Measurements from ENCODE around the gene MAMDC4. TPM values are rescaled to one million over a fixed set of nuclear protein-coding genes. Genes with fewer than 3 reads are reported as not detected.

Gene MAMDC4
- total and polyA plus RNA-seq, 4 experiments from 2014 or later: 9.3 to 11.7 TPM; not detected in 2

DNA sequence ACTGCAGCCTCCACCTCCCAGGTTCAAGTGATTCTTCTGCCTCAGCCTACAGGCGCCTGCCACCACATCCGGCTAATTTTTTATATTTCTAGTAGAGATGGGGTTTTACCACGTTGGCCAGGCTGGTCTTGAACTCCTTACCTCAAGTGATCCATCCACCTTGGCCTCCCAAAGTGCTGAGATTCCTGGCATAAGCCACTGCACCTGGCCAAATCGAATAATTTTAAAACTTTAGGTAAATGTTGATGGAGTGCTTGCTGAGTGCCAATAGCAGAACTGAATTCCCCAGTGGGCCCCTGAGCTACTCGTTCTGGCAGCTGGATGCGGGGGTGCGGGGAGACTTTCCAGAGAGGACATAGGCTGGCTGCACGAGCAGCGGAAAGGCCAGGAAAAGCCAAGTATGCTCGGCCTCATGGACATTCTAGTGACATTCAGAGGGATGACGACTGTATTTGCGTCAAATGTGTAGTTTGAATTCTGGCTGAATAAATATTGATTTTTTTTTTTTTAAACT, 51.0 kb downstream of the MAMDC4 start:
- no peaks in the 10 kb centered on the region for H3K27me3 Mint-ChIP-seq
- peak overlapping the region in 7 of 8 donors; percentile 17 to 84 (median 65) for H3K4me3 Mint-ChIP-seq
- Histone ChIP-seq H3K36me3 (ENCODE audit: insufficient read depth, low read length) (peaks cover 15% of the 10 kb centered on the region), H3K27me3 (ENCODE audit: insufficient read depth, low read length) (no peaks in the 10 kb centered on the region), H3K9me3 (ENCODE audit: control insufficient read depth in 1 of 2, low read length in 2 of 2) (no peaks in the 10 kb centered on the region), H3K4me3 (ENCODE audit: low read length in 2 of 2) (no peak overlapping the region), H3K27ac (ENCODE audit: low read depth, low read length) (peak overlapping the region; percentile 96), H3K4me1 (ENCODE audit: insufficient read depth, low read length) (peaks cover 41% of the 10 kb centered on the region)
- intact Hi-C loops (cut with micrococcal nuclease): loop anchor here (2.0 to 5.0 kb wide), 2 partner anchors 36 to 42 kb away; partner anchors contain the start of genes C8G, EDF1 and FBXW5
- POLR2A ChIA-PET (ENCODE audit: partially characterized antibody): interaction anchor here (0.6 to 2.9 kb wide), 12 partner anchors 10 to 183 kb away, joined by 3 to 39 read pairs (median 4); partner anchors contain the start of genes CLIC3, EDF1, FBXW5 and MAN1B1
- no peaks in the 10 kb centered on the region for H3K9me3 Mint-ChIP-seq
- CTCF ChIA-PET (ENCODE audit: partially characterized antibody): interaction anchor here (0.7 to 5.3 kb wide), 6 partner anchors 21 to 143 kb away, joined by 3 to 29 read pairs (median 3); partner anchors contain the start of gene AJM1
- peak overlapping the region; percentile 98 to 100 (median 99) for H3K27ac Mint-ChIP-seq
- H3K36me3 Mint-ChIP-seq: peaks cover 23 to 42% of the 10 kb centered on the region in 2 donors
- DNase-seq: peak in 3 of 5 donors; percentile 33 to 52 (median 38)
- peaks cover 27 to 56% (median 38%) of the 10 kb centered on the region in 4 donors for H3K4me1 Mint-ChIP-seq

DNA sequence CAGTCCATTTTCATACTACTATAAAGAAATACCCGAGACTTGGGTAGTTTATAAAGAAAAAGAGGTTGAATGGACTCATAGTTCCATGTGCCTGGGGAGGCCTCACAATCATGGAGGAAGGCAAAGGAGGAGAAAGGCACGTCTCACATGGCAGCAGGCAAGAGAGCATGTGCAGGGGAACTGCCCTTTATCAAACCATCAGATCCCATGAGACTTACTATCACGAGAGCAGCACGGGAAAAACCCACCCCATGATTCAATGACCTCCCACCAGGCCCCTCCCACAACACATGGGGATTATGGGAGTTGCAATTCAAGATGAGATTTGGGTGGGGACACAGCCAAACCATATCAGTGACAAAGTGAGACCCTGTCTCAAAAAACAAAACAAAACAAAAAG, 54.1 kb downstream of the MAMDC4 start:
- H3K4me3 Mint-ChIP-seq: no peak overlapping the region

DNA sequence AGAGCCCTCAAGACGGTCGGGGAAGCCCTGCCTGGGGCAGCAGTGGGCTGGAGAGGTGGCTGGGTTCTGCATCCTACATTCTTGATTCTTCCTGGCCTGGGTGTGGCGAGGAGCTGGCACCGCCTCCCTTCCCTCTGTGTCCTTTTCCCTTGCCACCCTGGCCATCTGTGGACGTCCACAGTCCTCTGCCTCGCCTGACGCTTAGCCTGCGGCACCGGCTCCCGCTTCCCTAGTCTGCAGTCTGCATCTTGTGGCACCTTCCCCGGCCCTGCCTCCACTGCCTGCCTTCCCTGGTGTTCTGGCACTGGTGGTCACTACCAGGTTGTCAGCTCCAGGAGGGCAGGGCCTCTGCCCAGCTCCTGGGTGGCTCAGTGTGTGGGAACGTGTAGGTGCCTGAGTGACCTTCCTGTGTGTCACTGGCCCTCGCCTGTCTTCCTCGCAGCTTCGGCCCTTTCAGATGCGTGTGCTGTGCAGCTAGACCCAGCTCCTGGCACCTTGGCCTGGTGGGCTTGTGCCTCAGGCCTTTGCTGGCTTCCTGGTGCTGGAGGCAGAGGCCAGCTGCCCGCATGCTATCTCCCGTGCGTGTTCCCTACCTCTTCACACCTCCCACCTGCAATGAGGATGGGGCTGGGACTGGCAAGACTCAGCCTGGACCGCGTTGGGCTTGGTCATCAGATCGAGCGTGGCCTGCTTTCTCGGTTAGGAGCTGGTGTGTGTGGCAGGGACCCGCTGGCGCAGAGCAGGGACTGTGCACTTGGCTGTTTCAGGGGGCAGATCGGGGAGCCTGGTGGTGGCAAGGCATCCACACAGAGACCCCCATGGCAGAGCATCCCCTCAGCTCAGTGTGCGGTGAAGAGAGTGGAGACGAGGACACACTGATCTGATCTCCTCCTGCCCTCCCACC, 55.1 kb downstream of the MAMDC4 start:
- DNase-seq: no peak
- Mint-ChIP-seq H3K4me3 (no peak overlapping the region), H3K27me3 (no peaks in the 10 kb centered on the region), H3K9me3 (no peaks in the 10 kb centered on the region), H3K36me3 (peaks cover 18 to 21% of the 10 kb centered on the region in 2 donors), H3K4me1 (peaks cover 17 to 43% (median 22%) of the 10 kb centered on the region in 4 donors), H3K27ac (peak overlapping the region in 4 of 7 donors; percentile 15 to 82 (median 50))
- Histone ChIP-seq H3K4me1 (ENCODE audit: insufficient read depth, low read length) (peaks cover 30% of the 10 kb centered on the region), H3K36me3 (ENCODE audit: insufficient read depth, low read length) (peaks cover 15% of the 10 kb centered on the region), H3K27ac (ENCODE audit: low read depth, low read length) (no peak overlapping the region), H3K27me3 (ENCODE audit: insufficient read depth, low read length) (no peaks in the 10 kb centered on the region), H3K4me3 (ENCODE audit: low read length in 2 of 2) (no peak overlapping the region), H3K9me3 (ENCODE audit: control insufficient read depth in 1 of 2, low read length in 2 of 2) (no peaks in the 10 kb centered on the region)
- ChIA-PET CTCF (ENCODE audit: partially characterized antibody) (no interaction called here), POLR2A (ENCODE audit: partially characterized antibody) (interaction anchor here (1.5 kb wide), 1 partner anchor 26 kb away, joined by 3 read pairs; no protein-coding TSS in a partner anchor)
- intact Hi-C loops (cut with micrococcal nuclease): no loop called here

More for the DNA sequence above, 54.1 kb downstream of the MAMDC4 start:
- no peaks in the 10 kb centered on the region for H3K9me3 Mint-ChIP-seq
- peaks cover 18 to 27% of the 10 kb centered on the region in 2 donors for H3K36me3 Mint-ChIP-seq
- Histone ChIP-seq H3K27me3 (ENCODE audit: insufficient read depth, low read length) (no peaks in the 10 kb centered on the region), H3K27ac (ENCODE audit: low read depth, low read length) (no peak overlapping the region), H3K4me1 (ENCODE audit: insufficient read depth, low read length) (peaks cover 40% of the 10 kb centered on the region), H3K4me3 (ENCODE audit: low read length in 2 of 2) (no peak overlapping the region), H3K9me3 (ENCODE audit: control insufficient read depth in 1 of 2, low read length in 2 of 2) (no peaks in the 10 kb centered on the region), H3K36me3 (ENCODE audit: insufficient read depth, low read length) (peaks cover 15% of the 10 kb centered on the region)
- POLR2A ChIA-PET (ENCODE audit: partially characterized antibody): interaction anchor here (1.4 to 1.5 kb wide), 2 partner anchors 20 to 25 kb away, joined by 3 read pairs; partner anchors contain the start of gene TRAF2
- peak overlapping the region in 6 of 7 donors; percentile 44 to 91 (median 76) for H3K27ac Mint-ChIP-seq
- intact Hi-C loops (cut with micrococcal nuclease): no loop called here
- CTCF ChIA-PET (ENCODE audit: partially characterized antibody): no interaction called here
- no peaks in the 10 kb centered on the region for H3K27me3 Mint-ChIP-seq
- DNase-seq: no peak
- H3K4me1 Mint-ChIP-seq: peaks cover 25 to 53% (median 32%) of the 10 kb centered on the region in 4 donors

Small RNA genes within 50 kb of the gene (microRNA-seq; reads per million reads assigned to microRNA genes)
- gene MIR4292 (ENCODE audit: borderline microRNAs expressed, borderline number of aligned reads, borderline replicate concordance) (not detected), gene MIR4479 (ENCODE audit: borderline microRNAs expressed, borderline number of aligned reads, borderline replicate concordance) (not detected)

Other genes starting within 250 kb of the MAMDC4 start
- not detected for gene EGFL7, start 189.4 kb upstream of the MAMDC4 start, total RNA-seq
- gene EGFL7, start 189.4 kb upstream of the MAMDC4 start, polyA plus RNA-seq: under 1 TPM in 1 of 2 donors, not detected in 1; 0.64 TPM
- gene AGPAT2, start 164.9 kb upstream of the MAMDC4 start, total RNA-seq: 1 to 10 TPM; 6.9 to 7.8 TPM
- 10 to 100 TPM; 16.2 to 20.6 TPM for gene AGPAT2, start 164.9 kb upstream of the MAMDC4 start, polyA plus RNA-seq
- gene DIPK1B, start 139.8 kb upstream of the MAMDC4 start, total RNA-seq: not detected
- not detected for gene DIPK1B, start 139.8 kb upstream of the MAMDC4 start, polyA plus RNA-seq
- gene LCN10, start 109.4 kb upstream of the MAMDC4 start, total RNA-seq: 1 to 10 TPM in 1 of 2 experiments, under 1 TPM in 1; 0.90 to 1.3 TPM
- under 1 TPM; 0.22 to 0.50 TPM for gene LCN10, start 109.4 kb upstream of the MAMDC4 start, polyA plus RNA-seq
- gene LCN6, start 103.8 kb upstream of the MAMDC4 start, total RNA-seq: not detected
- not detected for gene LCN6, start 103.8 kb upstream of the MAMDC4 start, polyA plus RNA-seq
- not detected for gene LCN8, start 94.1 kb upstream of the MAMDC4 start, total RNA-seq
- gene LCN8, start 94.1 kb upstream of the MAMDC4 start, polyA plus RNA-seq: under 1 TPM in 1 of 2 donors, not detected in 1; 0.62 TPM
- gene LCN15, start 87.8 kb upstream of the MAMDC4 start, total RNA-seq: not detected
- not detected for gene LCN15, start 87.8 kb upstream of the MAMDC4 start, polyA plus RNA-seq
- 10 to 100 TPM; 51.1 to 53.4 TPM for gene TMEM141, start 61.0 kb upstream of the MAMDC4 start, total RNA-seq
- 10 to 100 TPM; 34.3 to 38.4 TPM for gene TMEM141, start 61.0 kb upstream of the MAMDC4 start, polyA plus RNA-seq
- 1 to 10 TPM; 2.3 to 2.5 TPM for gene CCDC183, start 56.0 kb upstream of the MAMDC4 start, total RNA-seq
- gene CCDC183, start 56.0 kb upstream of the MAMDC4 start, polyA plus RNA-seq: under 1 TPM; 0.64 to 0.90 TPM
- 10 to 100 TPM; 65.1 to 70.9 TPM for gene RABL6, start 44.4 kb upstream of the MAMDC4 start, total RNA-seq
- 10 to 100 TPM in 1 of 2 donors, 1 to 10 TPM in 1; 5.1 to 18.2 TPM for gene RABL6, start 44.4 kb upstream of the MAMDC4 start, polyA plus RNA-seq
- gene AJM1, start 9.9 kb upstream of the MAMDC4 start, total RNA-seq: 1 to 10 TPM; 2.4 to 2.8 TPM
- under 1 TPM in 1 of 2 donors, not detected in 1; 0.05 TPM for gene AJM1, start 9.9 kb upstream of the MAMDC4 start, polyA plus RNA-seq
- gene PHPT1, start 2.9 kb upstream of the MAMDC4 start, total RNA-seq: 10 to 100 TPM; 41.3 to 42.6 TPM
- gene PHPT1, start 2.9 kb upstream of the MAMDC4 start, polyA plus RNA-seq: 10 to 100 TPM; 88.4 to 94.0 TPM
- gene EDF1, start 14.0 kb downstream of the MAMDC4 start, total RNA-seq: 100 to 1,000 TPM; 284 to 298 TPM
- 100 to 1,000 TPM; 273 to 357 TPM for gene EDF1, start 14.0 kb downstream of the MAMDC4 start, polyA plus RNA-seq
- 10 to 100 TPM; 40.2 to 43.2 TPM for gene TRAF2, start 34.2 kb downstream of the MAMDC4 start, total RNA-seq
- 10 to 100 TPM; 11.1 to 25.2 TPM for gene TRAF2, start 34.2 kb downstream of the MAMDC4 start, polyA plus RNA-seq
- 100 to 1,000 TPM; 122 to 123 TPM for gene FBXW5, start 92.4 kb downstream of the MAMDC4 start, total RNA-seq
- 100 to 1,000 TPM in 1 of 2 donors, 10 to 100 TPM in 1; 98.6 to 160 TPM for gene FBXW5, start 92.4 kb downstream of the MAMDC4 start, polyA plus RNA-seq
- 1 to 10 TPM; 2.2 TPM for gene C8G, start 92.9 kb downstream of the MAMDC4 start, total RNA-seq
- under 1 TPM in 1 of 2 donors, not detected in 1; 0.60 TPM for gene C8G, start 92.9 kb downstream of the MAMDC4 start, polyA plus RNA-seq
- gene LCN12, start 99.9 kb downstream of the MAMDC4 start, total RNA-seq: 1 to 10 TPM in 1 of 2 experiments, under 1 TPM in 1; 0.72 to 1.4 TPM
- not detected for gene LCN12, start 99.9 kb downstream of the MAMDC4 start, polyA plus RNA-seq
- gene PTGDS, start 125.2 kb downstream of the MAMDC4 start, total RNA-seq: 1 to 10 TPM; 4.8 to 5.1 TPM
- 1 to 10 TPM; 1.7 to 3.8 TPM for gene PTGDS, start 125.2 kb downstream of the MAMDC4 start, polyA plus RNA-seq
- gene LCNL1, start 130.6 kb downstream of the MAMDC4 start, total RNA-seq: under 1 TPM; 0.14 to 0.17 TPM
- gene LCNL1, start 130.6 kb downstream of the MAMDC4 start, polyA plus RNA-seq: not detected
- gene PAXX, start 140.1 kb downstream of the MAMDC4 start, total RNA-seq: 100 to 1,000 TPM in 1 of 2 experiments, 10 to 100 TPM in 1; 94.2 to 101 TPM
- 100 to 1,000 TPM in 1 of 2 donors, 10 to 100 TPM in 1; 76.0 to 103 TPM for gene PAXX, start 140.1 kb downstream of the MAMDC4 start, polyA plus RNA-seq
- gene CLIC3, start 144.2 kb downstream of the MAMDC4 start, total RNA-seq: 1 to 10 TPM; 3.1 to 3.7 TPM
- 1 to 10 TPM; 5.0 to 7.8 TPM for gene CLIC3, start 144.2 kb downstream of the MAMDC4 start, polyA plus RNA-seq
- gene ABCA2, start 175.9 kb downstream of the MAMDC4 start, total RNA-seq: 10 to 100 TPM; 63.8 to 68.6 TPM
- gene ABCA2, start 175.9 kb downstream of the MAMDC4 start, polyA plus RNA-seq: 10 to 100 TPM in 1 of 2 donors, 1 to 10 TPM in 1; 2.6 to 10.8 TPM
- 1 to 10 TPM; 3.4 to 4.6 TPM for gene FUT7, start 179.7 kb downstream of the MAMDC4 start, total RNA-seq
- 10 to 100 TPM; 22.6 to 43.8 TPM for gene FUT7, start 179.7 kb downstream of the MAMDC4 start, polyA plus RNA-seq
- gene NPDC1, start 193.8 kb downstream of the MAMDC4 start, total RNA-seq: 10 to 100 TPM; 20.7 to 21.4 TPM
- gene NPDC1, start 193.8 kb downstream of the MAMDC4 start, polyA plus RNA-seq: 10 to 100 TPM; 22.8 to 32.2 TPM
- gene ENTPD2, start 201.7 kb downstream of the MAMDC4 start, total RNA-seq: not detected
- not detected for gene ENTPD2, start 201.7 kb downstream of the MAMDC4 start, polyA plus RNA-seq
- gene SAPCD2, start 218.2 kb downstream of the MAMDC4 start, total RNA-seq: under 1 TPM; 0.09 to 0.11 TPM
- gene SAPCD2, start 218.2 kb downstream of the MAMDC4 start, polyA plus RNA-seq: under 1 TPM; 0.10 to 0.15 TPM
- 10 to 100 TPM; 10.6 to 12.5 TPM for gene UAP1L1, start 225.2 kb downstream of the MAMDC4 start, total RNA-seq
- gene UAP1L1, start 225.2 kb downstream of the MAMDC4 start, polyA plus RNA-seq: 1 to 10 TPM in 1 of 2 donors, under 1 TPM in 1; 0.81 to 2.9 TPM
- gene MAN1B1, start 234.6 kb downstream of the MAMDC4 start, total RNA-seq: 10 to 100 TPM; 63.3 to 71.0 TPM
- gene MAN1B1, start 234.6 kb downstream of the MAMDC4 start, polyA plus RNA-seq: 10 to 100 TPM; 35.4 to 37.5 TPM